Measurements from ENCODE around the gene CYP3A5. TPM values are rescaled to one million over a fixed set of nuclear protein-coding genes. Genes with fewer than 3 reads are reported as not detected.
A peak's percentile ranks its signal among the peaks of the same experiment; 100 is the strongest.

Gene CYP3A5
- total and polyA plus RNA-seq, 9 of the 15 experiments (the other 6 are each of a cell fraction or from before 2014, with no cell fraction given) = 0.73 to 2.8 (median 1.5) TPM

DNA sequence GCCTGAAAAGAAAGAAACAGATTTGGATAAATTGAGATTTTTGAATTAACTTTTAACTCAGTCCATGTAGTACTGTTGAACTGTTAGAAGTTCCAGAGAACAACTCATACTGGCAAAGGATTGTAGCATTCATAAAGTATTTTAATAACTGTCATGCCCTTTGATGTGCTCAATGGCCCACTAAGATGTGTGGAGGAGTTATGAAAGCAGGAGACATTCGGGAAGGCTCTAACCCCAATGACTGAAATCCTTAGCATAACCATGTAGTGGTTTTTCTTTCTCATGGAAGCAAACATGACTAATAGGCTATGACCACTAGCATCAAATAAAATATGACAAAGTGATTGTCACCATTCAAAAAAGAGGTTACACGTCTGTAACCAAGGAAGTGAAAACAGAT, 29.5 kb upstream of the CYP3A5 start (continued):
- TF ChIP-seq PURB (CRISPR knock-in tag; IDR thresholded peaks at IDR 0.05; ENCODE audit: low read depth) (no peak), WHSC1 (IDR thresholded peaks at IDR 0.05; ENCODE audit: low read length) (no peak), ZNF696 (CRISPR knock-in tag; conservative IDR thresholded peaks at IDR 0.05) (no peak), CREM (IDR thresholded peaks at IDR 0.05; ENCODE audit: low read depth) (no peak)

DNA sequence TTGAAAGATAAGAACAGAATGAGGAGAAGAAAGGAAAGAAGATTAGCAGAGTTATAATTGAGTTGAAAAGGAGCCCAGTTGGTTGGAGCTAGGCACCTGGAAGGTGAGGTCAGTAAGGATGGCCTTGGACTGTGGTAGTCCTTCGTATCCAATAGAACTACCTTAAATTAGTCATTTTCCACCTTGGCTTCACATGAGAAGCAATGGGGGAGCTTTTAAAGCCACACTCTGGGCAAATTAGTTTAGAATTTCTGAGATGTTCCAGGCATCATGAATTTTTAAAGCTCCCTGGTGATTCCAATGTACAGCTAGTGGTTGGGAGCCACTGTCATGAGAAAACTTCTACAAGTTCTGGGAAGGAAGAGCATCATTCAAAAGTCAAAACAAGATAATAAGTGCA, 27.3 kb upstream of the CYP3A5 start:
- H3K4me2 ChIP-seq (ENCODE audit: insufficient read depth, low read length) = no peak overlapping the region
- no TSS peak for BruUV-seq (replicated peaks)
- ChIA-PET CTCF (ENCODE audit: low intra/inter-chr PET ratio) (no interaction called here), POLR2A (no interaction called here)
- no peaks in the 10 kb centered on the region for H3K79me2 ChIP-seq (ENCODE audit: control insufficient read depth, insufficient read depth, low read length)
- TF ChIP-seq RB1 (IDR thresholded peaks at IDR 0.05; ENCODE audit: low read depth) = no peak
- TF ChIP-seq NFATC3 (IDR thresholded peaks at IDR 0.05) = no peak
- no peak overlapping the region for H3K4me3 ChIP-seq
- no peak overlapping the region for H3K9ac ChIP-seq (ENCODE audit: insufficient read depth in 1 of 2, low read depth in 2 of 2, low read length in 2 of 2)
- FAIRE-seq (no peak), DNase-seq (ENCODE audit: extremely low read depth in 1 of 4, low spot score in 3 of 4) (no peak), ATAC-seq (no peak)
- in situ Hi-C loops (cut with MboI) = no loop called here
- intact Hi-C loops (cut with micrococcal nuclease) = no loop called here
- no peaks in the 10 kb centered on the region for H3K36me3 ChIP-seq (ENCODE audit: control insufficient read depth, insufficient read depth, low read length)
- no peaks in the 10 kb centered on the region for H3K9me3 ChIP-seq (replicated peaks; ENCODE audit: control insufficient read depth, insufficient read depth, low read depth, low read length)
- no peaks in the 10 kb centered on the region for H4K20me1 ChIP-seq (replicated peaks; ENCODE audit: control insufficient read depth, insufficient read depth, low read length)
- no peaks in the 10 kb centered on the region for H3K9me1 ChIP-seq (ENCODE audit: control insufficient read depth, insufficient read depth, low read length)
- no peak overlapping the region for H2AFZ ChIP-seq (ENCODE audit: low read depth, low read length)
- no peak overlapping the region for H3K27ac ChIP-seq (ENCODE audit: extremely low read depth, low read depth, low read length)
- H3K4me1 ChIP-seq (replicated peaks in 1 of 2; ENCODE audit: control insufficient read depth in 2 of 2, insufficient read depth in 2 of 2, low read length in 2 of 2) = no peaks in the 10 kb centered on the region
- H3K27me3 ChIP-seq (ENCODE audit: control insufficient read depth in 2 of 2, insufficient read depth in 2 of 2, low read length in 2 of 2) = no peaks in the 10 kb centered on the region
- WGBS (ENCODE audit: insufficient coverage, low coverage, missing lambda C conversion rate) = 19% methylated on average over 1 of the region's 1 CpG

DNA sequence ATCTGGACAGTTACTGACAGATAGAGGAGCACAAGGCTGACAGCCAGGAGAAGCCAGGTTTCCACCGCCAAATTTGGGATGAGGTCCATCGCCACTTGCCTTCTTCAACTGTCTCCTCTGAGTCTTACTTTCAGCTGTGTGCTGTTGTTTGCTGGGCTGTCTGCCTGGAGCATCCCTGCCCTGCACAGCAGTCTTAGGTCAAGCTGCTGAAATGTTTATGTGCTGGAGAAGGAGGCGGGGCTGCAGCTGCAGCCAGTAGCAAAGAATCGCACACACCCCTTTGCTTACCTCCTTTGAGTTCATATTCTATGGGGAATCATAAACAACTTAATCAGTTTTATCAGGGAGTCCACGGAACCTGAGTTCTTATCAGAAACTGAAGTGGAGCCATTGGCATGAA, 20.1 kb upstream of the CYP3A5 start:
- no TSS peak for BruUV-seq (replicated peaks)
- Histone ChIP-seq H3K9me1 (ENCODE audit: control insufficient read depth, insufficient read depth, low read length) (no peaks in the 10 kb centered on the region), H3K4me3 (no peak overlapping the region), H3K9ac (ENCODE audit: insufficient read depth in 1 of 2, low read depth in 2 of 2, low read length in 2 of 2) (no peak overlapping the region; a peak in 1 of 4 replicates), H2AFZ (ENCODE audit: low read depth, low read length) (no peak overlapping the region), H4K20me1 (replicated peaks; ENCODE audit: control insufficient read depth, insufficient read depth, low read length) (no peaks in the 10 kb centered on the region), H3K79me2 (ENCODE audit: control insufficient read depth, insufficient read depth, low read length) (no peaks in the 10 kb centered on the region), H3K9me3 (replicated peaks; ENCODE audit: control insufficient read depth, insufficient read depth, low read depth, low read length) (no peaks in the 10 kb centered on the region), H3K27ac (ENCODE audit: extremely low read depth, low read depth, low read length) (no peak overlapping the region), H3K4me1 (replicated peaks in 1 of 2; ENCODE audit: control insufficient read depth in 2 of 2, insufficient read depth in 2 of 2, low read length in 2 of 2) (peaks cover 7 to 21% of the 10 kb centered on the region in 2 experiments; a peak in 4 of 5 replicates), H3K4me2 (ENCODE audit: insufficient read depth, low read length) (no peak overlapping the region), H3K36me3 (ENCODE audit: control insufficient read depth, insufficient read depth, low read length) (no peaks in the 10 kb centered on the region), H3K27me3 (ENCODE audit: control insufficient read depth in 2 of 2, insufficient read depth in 2 of 2, low read length in 2 of 2) (no peaks in the 10 kb centered on the region)
- peak; percentile 70 for ATAC-seq
- POLR2A ChIA-PET = interaction anchor here (0.6 kb wide), 1 partner anchor 10 kb away, joined by 3 read pairs; no protein-coding TSS in a partner anchor
- TF ChIP-seq MEIS2 (IDR thresholded peaks at IDR 0.05; ENCODE audit: partially characterized antibody) (peak; percentile 23), PPARD (CRISPR knock-in tag; IDR thresholded peaks at IDR 0.05) (no peak)
- WGBS (ENCODE audit: insufficient coverage, low coverage, missing lambda C conversion rate) = 4% methylated on average over 5 of the region's 5 CpGs
- intact Hi-C loops (cut with micrococcal nuclease) = no loop called here
- FAIRE-seq = no peak
- in situ Hi-C loops (cut with MboI) = no loop called here
- CTCF ChIA-PET (ENCODE audit: low intra/inter-chr PET ratio) = no interaction called here
- no peak for DNase-seq (ENCODE audit: extremely low read depth in 1 of 4, low spot score in 3 of 4)

Data from K562 (cell line).